Measurements from ENCODE around the gene IGFBP2.

The IGFBP2 gene

GRCh38 chr2:216644842-216645635, 11.8 kb downstream of the IGFBP2 start:
- H3K27ac Mint-ChIP-seq = no peak overlapping the region
- H3K36me3 Mint-ChIP-seq (ENCODE audit: low read depth) = no peaks in the 10 kb centered on the region
- H3K9me3 Mint-ChIP-seq = no peaks in the 10 kb centered on the region
- H3K4me1 Mint-ChIP-seq (ENCODE audit: low read depth) = no peaks in the 10 kb centered on the region
- peaks cover 12% of the 10 kb centered on the region for H3K27me3 Mint-ChIP-seq
- no peak overlapping the region for H3K4me3 Mint-ChIP-seq

- Mint-ChIP-seq H3K4me3 (no peak overlapping the region), H3K9me3 (no peaks in the 10 kb centered on the region), H3K27ac (no peak overlapping the region), H3K27me3 (peaks cover 12% of the 10 kb centered on the region), H3K36me3 (ENCODE audit: low read depth) (no peaks in the 10 kb centered on the region), H3K4me1 (ENCODE audit: low read depth) (no peaks in the 10 kb centered on the region)
These were observed 12.4 kb downstream of the IGFBP2 start for GRCh38 chr2:216645636-216645950.

DNA sequence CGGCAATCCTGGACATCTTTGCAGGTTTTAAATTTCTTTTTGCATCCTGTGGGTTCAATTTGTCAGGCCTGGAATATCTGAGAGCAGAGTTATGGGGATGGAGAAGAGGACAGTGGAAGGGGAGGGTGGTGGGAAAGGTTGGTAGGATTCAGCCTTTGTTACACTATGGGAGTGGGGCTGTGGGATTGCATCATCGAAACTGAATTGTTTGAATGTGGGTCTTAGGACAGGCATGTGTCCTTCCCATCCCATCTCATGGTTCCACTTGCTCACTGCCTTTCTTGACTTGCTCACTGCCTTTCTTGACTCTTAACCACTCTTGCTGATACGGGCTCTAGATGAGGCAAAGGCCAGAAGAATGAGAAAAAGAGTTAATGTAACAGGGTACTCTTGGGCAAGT, 12.9 kb downstream of the IGFBP2 start:
- H3K27ac Mint-ChIP-seq = no peak overlapping the region
- no peaks in the 10 kb centered on the region for H3K9me3 Mint-ChIP-seq
- no peaks in the 10 kb centered on the region for H3K36me3 Mint-ChIP-seq (ENCODE audit: low read depth)
- H3K4me3 Mint-ChIP-seq = no peak overlapping the region
- peaks cover 13% of the 10 kb centered on the region for H3K27me3 Mint-ChIP-seq
- H3K4me1 Mint-ChIP-seq (ENCODE audit: low read depth) = peaks cover under 1% of the 10 kb centered on the region

GRCh38 chr2:216648105-216648504, 14.9 kb downstream of the IGFBP2 start:
- Mint-ChIP-seq H3K4me3 (no peak overlapping the region), H3K4me1 (ENCODE audit: low read depth) (peaks cover 6% of the 10 kb centered on the region), H3K9me3 (no peaks in the 10 kb centered on the region), H3K36me3 (ENCODE audit: low read depth) (no peaks in the 10 kb centered on the region), H3K27me3 (peaks cover 21% of the 10 kb centered on the region), H3K27ac (no peak overlapping the region)

- Mint-ChIP-seq H3K4me1 (ENCODE audit: low read depth) (peaks cover 6% of the 10 kb centered on the region), H3K27me3 (peaks cover 18% of the 10 kb centered on the region), H3K27ac (no peak overlapping the region), H3K36me3 (ENCODE audit: low read depth) (no peaks in the 10 kb centered on the region), H3K9me3 (no peaks in the 10 kb centered on the region), H3K4me3 (no peak overlapping the region)
These were observed 16.4 kb downstream of the IGFBP2 start for GRCh38 chr2:216649574-216649973.

DNA sequence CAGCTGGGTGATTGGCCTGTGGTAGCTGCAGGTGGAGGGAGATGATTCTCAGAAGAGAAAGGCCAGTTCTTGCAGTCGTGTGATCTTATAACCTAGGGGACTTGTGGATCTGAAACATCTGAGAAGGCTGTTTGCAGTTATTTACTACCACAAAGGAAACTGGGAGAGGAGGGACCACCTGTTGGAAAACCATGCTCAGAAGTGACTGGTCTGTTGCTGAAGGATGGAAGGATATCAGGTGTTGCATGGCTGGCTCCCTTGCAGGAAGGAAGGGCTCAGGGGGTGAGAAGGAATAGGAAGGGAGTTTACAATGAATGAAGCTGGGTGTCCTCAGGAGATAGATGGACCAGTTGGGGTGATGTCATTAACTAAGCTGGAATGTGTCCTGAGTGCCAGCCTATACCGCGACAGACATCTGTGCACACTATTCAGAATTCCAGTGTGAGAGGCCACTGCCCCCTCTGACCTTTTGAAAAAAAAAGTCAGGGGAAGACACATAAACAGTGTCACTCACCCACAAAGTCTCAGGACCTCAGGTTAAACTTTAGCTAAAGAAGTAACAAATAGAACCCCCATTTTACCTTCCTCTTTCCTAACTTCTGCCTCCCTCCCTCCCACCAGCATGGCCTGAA, 17.5 kb downstream of the IGFBP2 start:
- Mint-ChIP-seq H3K4me1 (ENCODE audit: low read depth) (peaks cover 6% of the 10 kb centered on the region), H3K4me3 (no peak overlapping the region), H3K27me3 (peaks cover 18% of the 10 kb centered on the region), H3K9me3 (no peaks in the 10 kb centered on the region), H3K36me3 (ENCODE audit: low read depth) (no peaks in the 10 kb centered on the region), H3K27ac (no peak overlapping the region)

DNA sequence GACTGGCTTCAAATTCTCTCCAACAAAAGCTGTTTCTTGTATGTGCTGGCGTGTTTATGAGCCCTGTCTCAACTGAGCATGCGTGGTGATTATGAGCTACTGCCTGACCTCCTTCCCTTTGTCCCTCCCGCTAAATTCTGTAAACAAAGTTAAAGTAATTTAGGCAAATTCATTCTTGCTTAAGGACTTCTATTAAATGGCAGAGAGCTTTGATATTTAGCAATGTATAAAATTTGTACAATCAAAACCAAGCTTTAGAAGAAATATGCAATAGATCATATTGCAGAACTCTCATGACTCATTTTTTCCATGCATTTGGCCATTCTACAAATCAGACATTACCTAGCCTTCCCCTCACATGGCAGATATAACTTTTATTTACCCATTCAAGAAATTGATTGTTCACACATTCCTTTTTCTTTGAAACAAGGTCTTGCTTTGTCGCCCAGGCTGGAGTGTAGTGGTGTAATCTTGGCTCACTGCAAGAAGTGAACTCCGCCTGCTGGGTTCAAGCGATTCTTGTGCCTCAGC, 18.2 kb downstream of the IGFBP2 start:
- H3K4me3 Mint-ChIP-seq = no peak overlapping the region
- peaks cover 18% of the 10 kb centered on the region for H3K27me3 Mint-ChIP-seq
- H3K9me3 Mint-ChIP-seq = no peaks in the 10 kb centered on the region
- H3K27ac Mint-ChIP-seq = no peak overlapping the region
- peaks cover 6% of the 10 kb centered on the region for H3K4me1 Mint-ChIP-seq (ENCODE audit: low read depth)
- no peaks in the 10 kb centered on the region for H3K36me3 Mint-ChIP-seq (ENCODE audit: low read depth)

DNA sequence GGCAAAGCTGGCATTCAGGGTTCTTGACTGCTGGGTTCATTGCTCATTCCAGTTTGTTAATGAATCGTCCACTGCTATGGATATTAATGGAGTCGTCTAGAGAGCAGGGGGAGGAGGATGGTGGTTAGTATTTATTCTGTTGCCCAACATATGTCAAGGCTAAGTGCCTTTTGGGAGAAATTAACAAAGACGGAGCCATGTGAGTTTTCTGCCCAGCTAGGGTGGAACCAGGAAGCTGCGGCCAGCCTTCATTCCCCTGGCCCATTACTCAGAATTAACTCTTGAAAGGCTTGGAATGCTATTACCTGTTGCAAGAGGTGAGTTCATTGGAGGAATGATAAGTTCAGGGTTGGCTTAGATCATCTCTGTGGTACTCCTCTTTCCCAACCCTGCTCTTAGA, 19.3 kb downstream of the IGFBP2 start:
- Mint-ChIP-seq H3K27ac (no peak overlapping the region), H3K36me3 (ENCODE audit: low read depth) (no peaks in the 10 kb centered on the region), H3K4me1 (ENCODE audit: low read depth) (peaks cover 6% of the 10 kb centered on the region), H3K4me3 (no peak overlapping the region), H3K9me3 (no peaks in the 10 kb centered on the region), H3K27me3 (peaks cover 18% of the 10 kb centered on the region)

- H3K9me3 Mint-ChIP-seq = no peaks in the 10 kb centered on the region
- H3K4me1 Mint-ChIP-seq (ENCODE audit: low read depth) = peaks cover 6% of the 10 kb centered on the region
- peaks cover 12% of the 10 kb centered on the region for H3K27me3 Mint-ChIP-seq
- H3K4me3 Mint-ChIP-seq = no peak overlapping the region
- H3K36me3 Mint-ChIP-seq (ENCODE audit: low read depth) = no peaks in the 10 kb centered on the region
- no peak overlapping the region for H3K27ac Mint-ChIP-seq
These were observed 20.0 kb downstream of the IGFBP2 start for GRCh38 chr2:216653093-216653799.

DNA sequence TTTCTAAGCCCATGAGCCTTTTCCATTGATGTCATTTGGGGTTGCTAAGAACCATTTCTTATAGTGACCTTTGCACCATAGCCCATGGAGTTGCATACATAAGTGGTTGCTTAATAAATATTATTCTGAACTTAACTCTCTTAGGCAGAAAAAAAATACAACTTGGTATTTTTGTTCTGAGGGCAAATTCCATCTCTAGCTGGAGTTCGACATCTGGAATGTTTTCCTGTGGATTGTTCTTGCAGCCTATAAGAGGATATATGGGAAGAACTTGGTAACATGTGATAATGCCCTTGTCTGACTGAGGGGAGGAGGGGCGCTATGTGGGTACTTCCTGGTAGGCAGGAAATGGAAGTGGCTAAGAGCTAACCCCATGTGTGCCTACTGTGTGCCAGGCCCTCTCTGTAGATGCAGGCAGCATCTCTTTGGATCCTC, 20.7 kb downstream of the IGFBP2 start:
- Mint-ChIP-seq H3K9me3 (no peaks in the 10 kb centered on the region), H3K27me3 (peaks cover 11% of the 10 kb centered on the region), H3K36me3 (ENCODE audit: low read depth) (no peaks in the 10 kb centered on the region), H3K27ac (no peak overlapping the region), H3K4me3 (no peak overlapping the region), H3K4me1 (ENCODE audit: low read depth) (peaks cover 6% of the 10 kb centered on the region)

DNA sequence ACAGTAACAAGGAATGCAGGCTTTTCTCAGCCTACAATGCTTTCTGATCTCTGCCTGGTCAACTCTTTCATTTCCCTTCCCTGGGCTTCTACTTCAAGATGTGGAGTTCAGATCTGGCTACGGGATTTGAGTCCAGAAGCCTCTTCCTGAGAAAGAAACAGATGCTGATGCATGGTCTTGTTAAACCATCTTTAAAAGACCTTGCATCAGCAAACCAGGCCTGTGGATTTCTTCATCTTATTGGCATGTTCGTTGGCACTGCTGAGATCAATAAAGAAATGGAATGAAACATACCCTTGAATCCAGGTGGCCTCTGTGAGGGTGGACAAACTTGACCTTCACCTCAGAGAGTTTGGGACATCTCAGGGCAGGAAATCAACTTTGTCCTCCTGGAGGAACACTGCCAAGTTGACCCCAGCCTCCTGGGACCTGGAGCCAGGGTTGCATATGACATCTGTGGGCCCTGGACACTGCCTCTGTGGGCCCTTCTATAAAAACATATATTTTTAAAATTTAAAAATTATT, 21.4 kb downstream of the IGFBP2 start:
- no peaks in the 10 kb centered on the region for H3K36me3 Mint-ChIP-seq (ENCODE audit: low read depth)
- H3K4me1 Mint-ChIP-seq (ENCODE audit: low read depth) = peaks cover 6% of the 10 kb centered on the region
- H3K27ac Mint-ChIP-seq = no peak overlapping the region
- no peak overlapping the region for H3K4me3 Mint-ChIP-seq
- peaks cover 11% of the 10 kb centered on the region for H3K27me3 Mint-ChIP-seq
- no peaks in the 10 kb centered on the region for H3K9me3 Mint-ChIP-seq

DNA sequence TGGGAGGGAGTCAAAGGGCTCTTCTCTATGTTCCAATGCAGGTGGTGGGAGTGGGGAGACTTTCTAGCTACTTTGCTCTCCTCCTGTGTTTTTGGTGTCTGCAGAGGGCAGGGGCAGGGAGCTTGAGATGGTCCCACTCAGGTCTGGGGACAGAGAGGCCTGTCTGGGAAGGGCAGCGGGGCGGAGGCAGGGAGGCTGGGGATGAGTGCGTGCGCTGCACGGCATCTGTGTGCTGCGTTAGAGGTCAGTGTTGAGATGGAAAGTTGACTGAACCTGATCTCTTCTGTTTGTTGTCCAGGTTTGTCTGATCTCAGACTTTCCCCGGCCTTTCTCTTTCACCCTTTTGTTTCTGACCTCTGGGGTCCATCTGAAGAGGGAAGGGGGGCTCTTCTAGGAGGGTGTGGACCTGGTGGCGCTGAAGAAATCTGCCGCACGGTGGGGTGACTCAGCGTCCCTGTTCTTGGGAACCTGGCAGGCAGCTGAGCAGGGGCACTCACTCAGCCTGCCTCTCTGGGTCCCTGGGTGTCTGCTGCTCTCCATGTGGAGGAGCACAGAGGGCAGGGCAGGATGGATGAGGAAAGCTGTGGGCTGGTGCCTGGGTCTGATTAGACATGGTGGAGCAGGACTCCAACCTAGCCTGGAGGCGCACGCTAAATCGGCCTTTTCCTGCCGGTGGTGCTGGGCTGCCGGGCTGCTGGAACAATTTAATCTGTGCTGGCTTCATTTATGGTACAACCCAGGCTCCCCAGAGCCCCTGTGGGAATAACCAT, 24.1 kb downstream of the IGFBP2 start:
- no peak overlapping the region for H3K27ac Mint-ChIP-seq
- H3K4me1 Mint-ChIP-seq (ENCODE audit: low read depth) = no peaks in the 10 kb centered on the region
- H3K27me3 Mint-ChIP-seq = peaks cover 4% of the 10 kb centered on the region
- no peaks in the 10 kb centered on the region for H3K36me3 Mint-ChIP-seq (ENCODE audit: low read depth)
- H3K4me3 Mint-ChIP-seq = no peak overlapping the region
- no peaks in the 10 kb centered on the region for H3K9me3 Mint-ChIP-seq

- no peaks in the 10 kb centered on the region for H3K4me1 Mint-ChIP-seq (ENCODE audit: low read depth)
- H3K36me3 Mint-ChIP-seq (ENCODE audit: low read depth) = no peaks in the 10 kb centered on the region
- no peak overlapping the region for H3K4me3 Mint-ChIP-seq
- H3K27ac Mint-ChIP-seq = no peak overlapping the region
- no peaks in the 10 kb centered on the region for H3K9me3 Mint-ChIP-seq
- no peaks in the 10 kb centered on the region for H3K27me3 Mint-ChIP-seq
These were observed 24.8 kb downstream of the IGFBP2 start for GRCh38 chr2:216657980-216658379.

DNA sequence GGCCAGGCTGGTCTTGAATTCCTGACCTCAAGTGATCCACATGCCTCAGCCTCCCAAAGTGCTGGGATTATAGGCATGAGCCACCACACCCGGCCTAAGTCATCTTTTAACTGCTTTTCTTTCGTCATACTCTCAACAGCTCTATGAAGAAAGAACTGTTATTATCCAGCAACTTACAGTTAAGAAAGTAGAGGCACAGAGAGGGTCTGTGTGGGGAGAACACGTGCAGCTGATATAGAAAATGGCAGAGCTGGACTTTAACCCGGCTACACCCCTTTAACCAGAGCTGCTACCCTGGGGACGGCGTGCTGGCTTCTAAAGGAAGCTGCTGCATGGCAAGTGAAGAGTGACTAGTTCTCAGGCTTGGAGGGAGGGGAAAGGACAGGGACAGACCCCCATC, 25.5 kb downstream of the IGFBP2 start:
- H3K9me3 Mint-ChIP-seq = no peaks in the 10 kb centered on the region
- no peak overlapping the region for H3K4me3 Mint-ChIP-seq
- H3K27ac Mint-ChIP-seq = no peak overlapping the region
- H3K27me3 Mint-ChIP-seq = no peaks in the 10 kb centered on the region
- H3K36me3 Mint-ChIP-seq (ENCODE audit: low read depth) = no peaks in the 10 kb centered on the region
- H3K4me1 Mint-ChIP-seq (ENCODE audit: low read depth) = no peaks in the 10 kb centered on the region
